ENCODE measurements around the gene NPHP4.

NPHP4 gene

DNA sequence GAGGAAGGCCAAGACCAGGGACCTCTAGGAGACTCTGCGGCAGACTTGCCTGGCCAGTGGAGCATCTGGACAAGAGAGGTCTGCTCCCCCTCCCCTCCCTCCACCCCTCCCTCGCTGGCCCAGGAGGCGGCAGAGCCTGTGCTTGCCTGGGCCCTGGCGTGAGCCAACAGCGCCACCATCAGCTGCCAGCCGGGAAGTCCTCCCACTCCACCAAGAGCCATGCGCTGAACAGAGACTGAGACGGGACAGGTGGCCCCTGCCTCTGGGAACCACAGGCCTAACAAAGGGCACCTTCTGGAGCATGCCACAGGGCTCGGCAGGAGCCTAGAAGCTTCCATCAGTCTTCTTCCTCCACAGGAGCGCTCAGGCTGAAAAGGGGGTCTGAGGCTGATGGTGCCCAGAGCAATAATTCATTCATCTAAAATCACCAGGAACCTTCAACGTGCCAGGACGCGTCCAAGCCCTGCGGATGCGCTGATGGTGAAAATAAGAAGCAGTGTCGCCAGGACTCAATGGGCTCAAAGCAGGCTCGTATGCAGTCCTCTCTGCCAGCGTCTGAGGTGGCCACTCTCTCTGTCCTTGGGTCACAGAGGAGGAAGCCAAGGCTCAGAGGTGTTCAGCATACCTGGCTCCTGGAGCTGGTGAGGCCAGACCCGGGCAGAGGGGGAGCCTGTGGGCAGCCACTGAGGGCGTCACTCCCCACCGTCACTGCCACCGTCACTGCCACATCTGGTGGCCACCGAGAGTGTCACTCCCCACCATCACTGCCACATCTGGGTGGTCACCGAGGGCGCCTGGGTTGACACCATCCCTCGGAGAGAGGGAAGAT lies 161.2 kb downstream of the NPHP4 start:
- no peak overlapping the region for H3K4me3 ChIP-seq (replicated peaks in 1 of 2; ENCODE audit: low read depth in 2 of 2, low read length in 2 of 2)
- DNase-seq (ENCODE audit: low read depth in 2 of 2) = no peak
- TF ChIP-seq, protein P1, sequence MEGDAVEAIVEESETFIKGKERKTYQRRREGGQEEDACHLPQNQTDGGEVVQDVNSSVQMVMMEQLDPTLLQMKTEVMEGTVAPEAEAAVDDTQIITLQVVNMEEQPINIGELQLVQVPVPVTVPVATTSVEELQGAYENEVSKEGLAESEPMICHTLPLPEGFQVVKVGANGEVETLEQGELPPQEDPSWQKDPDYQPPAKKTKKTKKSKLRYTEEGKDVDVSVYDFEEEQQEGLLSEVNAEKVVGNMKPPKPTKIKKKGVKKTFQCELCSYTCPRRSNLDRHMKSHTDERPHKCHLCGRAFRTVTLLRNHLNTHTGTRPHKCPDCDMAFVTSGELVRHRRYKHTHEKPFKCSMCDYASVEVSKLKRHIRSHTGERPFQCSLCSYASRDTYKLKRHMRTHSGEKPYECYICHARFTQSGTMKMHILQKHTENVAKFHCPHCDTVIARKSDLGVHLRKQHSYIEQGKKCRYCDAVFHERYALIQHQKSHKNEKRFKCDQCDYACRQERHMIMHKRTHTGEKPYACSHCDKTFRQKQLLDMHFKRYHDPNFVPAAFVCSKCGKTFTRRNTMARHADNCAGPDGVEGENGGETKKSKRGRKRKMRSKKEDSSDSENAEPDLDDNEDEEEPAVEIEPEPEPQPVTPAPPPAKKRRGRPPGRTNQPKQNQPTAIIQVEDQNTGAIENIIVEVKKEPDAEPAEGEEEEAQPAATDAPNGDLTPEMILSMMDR (IDR thresholded peaks at IDR 0.05; ENCODE audit: low read depth, low read length) = no peak

DNA sequence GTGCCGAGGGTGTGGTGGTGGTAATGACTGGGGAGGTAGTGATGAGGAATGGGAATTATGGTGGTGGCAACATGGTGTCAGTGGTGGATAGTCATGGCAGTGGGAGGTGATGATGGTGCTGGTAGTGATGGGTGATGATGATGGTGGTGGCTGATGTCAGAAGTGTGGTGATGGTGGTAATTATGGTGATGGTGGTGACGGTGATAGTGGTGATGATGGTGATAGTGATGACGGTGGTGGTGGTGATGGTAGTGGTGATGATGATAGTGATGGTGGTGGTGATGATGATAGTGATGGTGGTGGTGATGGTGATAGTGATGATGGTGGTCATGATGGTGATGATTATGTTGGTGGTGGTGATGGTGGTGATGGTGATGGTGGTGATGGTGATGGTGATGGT lies 162.8 kb downstream of the NPHP4 start:
- DNase-seq (ENCODE audit: low read depth in 2 of 2) = no peak
- no peak overlapping the region for H3K4me3 ChIP-seq (replicated peaks in 1 of 2; ENCODE audit: low read depth in 2 of 2, low read length in 2 of 2)
- TF ChIP-seq, protein P1 (IDR thresholded peaks at IDR 0.05; ENCODE audit: low read depth, low read length) = no peak

DNA sequence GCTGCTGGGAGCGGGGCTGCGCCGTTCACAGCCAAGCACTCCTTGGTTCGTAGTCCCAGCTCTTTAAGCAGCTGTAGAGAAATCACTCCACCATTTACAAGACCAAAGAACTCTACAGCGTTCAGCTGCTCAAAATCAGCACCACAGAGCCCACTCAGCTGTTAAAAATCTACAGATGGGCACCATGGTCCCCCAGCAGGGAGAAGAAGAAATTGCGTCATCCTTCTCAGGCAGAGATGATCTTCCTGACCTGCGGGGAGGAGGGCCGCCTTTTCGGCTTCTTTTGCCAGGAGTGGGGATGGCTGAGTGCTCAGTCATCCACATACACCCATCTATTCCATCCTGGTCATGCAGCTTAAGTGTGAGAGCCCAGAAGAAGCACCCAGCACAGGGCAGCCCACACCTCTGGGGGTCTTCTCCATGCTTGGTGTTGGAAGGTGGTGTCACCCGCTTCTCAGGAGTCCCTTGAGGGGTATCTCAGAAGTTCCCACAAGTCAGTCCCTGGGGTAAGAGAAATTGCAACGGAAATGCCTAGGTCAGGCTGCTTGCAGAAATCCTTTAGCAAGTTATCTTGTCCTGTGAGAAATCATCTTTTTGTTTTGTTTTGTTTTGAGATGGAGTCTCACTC lies 163.8 kb downstream of the NPHP4 start:
- H3K4me3 ChIP-seq (replicated peaks in 1 of 2; ENCODE audit: low read depth in 2 of 2, low read length in 2 of 2) = no peak overlapping the region
- no peak for DNase-seq (ENCODE audit: low read depth in 2 of 2)
- TF ChIP-seq, protein P1 (IDR thresholded peaks at IDR 0.05; ENCODE audit: low read depth, low read length) = no peak

DNA sequence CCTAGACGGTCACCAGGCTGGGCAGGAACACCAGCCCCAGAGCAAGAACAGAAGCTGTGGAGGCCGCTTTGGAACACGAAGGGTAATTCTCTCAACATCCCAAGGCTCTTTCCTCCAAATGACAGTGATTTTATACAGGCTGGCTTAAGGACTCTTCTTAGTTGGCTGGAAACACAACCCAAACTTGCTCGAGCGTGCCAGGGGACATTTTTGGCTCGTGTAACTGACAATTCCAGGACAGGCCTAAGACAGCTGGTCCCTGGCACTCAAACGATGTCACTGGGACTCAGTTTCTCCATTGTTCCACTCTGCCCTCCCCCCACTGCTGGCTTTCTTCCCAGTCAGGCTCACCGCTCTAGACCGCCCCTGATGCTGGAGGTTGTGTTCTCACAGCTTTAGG lies 164.7 kb downstream of the NPHP4 start:
- TF ChIP-seq, protein P1 (IDR thresholded peaks at IDR 0.05; ENCODE audit: low read depth, low read length) = no peak
- H3K4me3 ChIP-seq (replicated peaks in 1 of 2; ENCODE audit: low read depth in 2 of 2, low read length in 2 of 2) = no peak overlapping the region
- no peak for DNase-seq (ENCODE audit: low read depth in 2 of 2)

DNA sequence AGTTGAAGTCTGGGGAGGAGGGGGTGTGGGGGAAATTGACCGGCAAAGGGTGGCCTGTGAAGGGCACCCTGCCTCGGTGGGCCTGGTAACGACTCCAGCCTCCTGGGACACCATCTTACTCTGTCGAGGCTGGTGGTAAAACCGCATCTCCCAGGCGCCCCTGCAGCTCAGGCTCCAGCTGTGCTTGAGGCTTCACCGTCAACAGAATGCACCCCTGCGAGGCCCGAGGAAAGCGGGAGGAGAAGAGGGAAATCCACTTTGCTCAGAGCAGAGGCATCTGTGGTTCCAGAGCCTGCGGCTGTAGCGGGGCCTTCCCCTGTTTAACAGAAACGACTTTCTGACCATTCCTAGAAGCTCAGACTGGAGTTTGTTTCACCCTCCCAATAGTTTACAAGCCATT lies 165.6 kb downstream of the NPHP4 start:
- no peak for DNase-seq (ENCODE audit: low read depth in 2 of 2)
- H3K4me3 ChIP-seq (replicated peaks in 1 of 2; ENCODE audit: low read depth in 2 of 2, low read length in 2 of 2) = no peak overlapping the region
- TF ChIP-seq, protein P1 (IDR thresholded peaks at IDR 0.05; ENCODE audit: low read depth, low read length) = no peak

DNA sequence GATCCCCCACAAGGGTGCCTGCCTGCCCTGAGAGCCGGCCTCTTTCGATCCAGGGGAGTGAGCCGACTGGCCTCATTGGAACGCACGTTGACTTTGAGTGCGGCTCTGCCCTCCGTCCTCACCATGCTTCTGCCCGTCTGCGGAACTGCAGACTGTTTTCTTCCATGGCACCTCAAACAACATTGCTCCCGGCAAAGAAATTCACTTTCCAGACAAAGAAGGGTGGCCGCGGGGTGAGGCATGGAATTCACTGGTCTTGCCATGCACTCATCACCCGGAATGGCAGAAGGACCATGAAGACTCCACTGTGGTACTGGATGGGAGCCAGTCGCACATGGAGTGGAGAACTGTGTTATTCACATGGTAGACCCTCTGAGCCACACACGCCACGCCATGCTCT lies 169.5 kb downstream of the NPHP4 start:
- no peak overlapping the region for H3K4me3 ChIP-seq (replicated peaks in 1 of 2; ENCODE audit: low read depth in 2 of 2, low read length in 2 of 2)
- no peak for DNase-seq (ENCODE audit: low read depth in 2 of 2)
- TF ChIP-seq, protein P1 (IDR thresholded peaks at IDR 0.05; ENCODE audit: low read depth, low read length) = no peak
